Myocyte (in vitro differentiated cells): ENCODE measurements around the gene LRP2BP. TPM values are rescaled to one million over a fixed set of nuclear protein-coding genes. Genes with fewer than 3 reads are reported as not detected.
A peak's percentile ranks its signal among the peaks of the same experiment; 100 is the strongest.
"Not testable (repeated sequence)": the region's sequence is repeated elsewhere in the genome, so short reads cannot be mapped to it uniquely, and the experiment has no call there.

Experiments
- DNase-seq: peaks from one replicate; pipeline ENCODE4 v3.0.0-alpha.2; 2012; ENCODE audit warnings: low read depth
- total RNA-seq: library from RNA; depleted of rRNA; stranded (reverse); fragments of >200 nt; gene quantifications from 2 replicates; pipeline ENCODE4 v1.2.3, GENCODE V29; 2014

The LRP2BP gene
- total RNA-seq, 1 donor from 2014 or later = 1.3 TPM

- DNase-seq = not testable (repeated sequence)
These were observed 33.2 kb downstream of the LRP2BP start for GRCh38 chr4:185362570-185362969.

- DNase-seq = no peak
These were observed 33.9 kb downstream of the LRP2BP start for GRCh38 chr4:185361872-185362271.

DNA sequence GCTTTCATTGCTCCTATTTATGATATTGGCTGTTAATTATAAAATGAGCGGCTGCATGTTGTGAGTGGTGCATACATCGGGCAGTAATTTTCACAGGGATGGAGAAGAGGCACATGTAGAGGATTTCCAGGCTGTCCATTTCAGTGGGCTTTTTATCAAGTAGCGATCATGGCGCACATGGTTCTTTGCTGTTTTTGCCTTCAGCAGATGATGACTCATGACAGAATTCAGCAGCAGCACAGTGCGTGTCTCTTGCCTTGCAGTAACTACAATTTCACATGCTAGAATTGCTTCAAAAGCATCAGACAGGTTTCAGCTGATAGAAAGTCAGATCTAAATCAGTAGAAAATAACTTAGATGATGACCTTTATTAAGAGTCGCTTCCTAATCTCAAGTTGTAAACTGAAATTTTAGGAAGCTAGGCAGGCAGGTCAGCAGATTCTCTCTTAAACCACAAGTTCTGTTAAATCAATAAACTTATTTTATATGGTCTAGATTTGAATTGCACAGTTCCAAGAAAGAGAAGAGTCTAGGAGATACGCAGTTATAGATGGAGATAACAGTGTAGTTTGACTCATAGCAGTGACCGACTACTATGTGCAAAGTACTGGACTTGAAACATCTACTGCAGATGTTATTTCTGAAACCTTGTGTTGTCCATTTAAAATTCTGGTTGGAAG lies 35.8 kb downstream of the LRP2BP start:
- no peak for DNase-seq

DNA sequence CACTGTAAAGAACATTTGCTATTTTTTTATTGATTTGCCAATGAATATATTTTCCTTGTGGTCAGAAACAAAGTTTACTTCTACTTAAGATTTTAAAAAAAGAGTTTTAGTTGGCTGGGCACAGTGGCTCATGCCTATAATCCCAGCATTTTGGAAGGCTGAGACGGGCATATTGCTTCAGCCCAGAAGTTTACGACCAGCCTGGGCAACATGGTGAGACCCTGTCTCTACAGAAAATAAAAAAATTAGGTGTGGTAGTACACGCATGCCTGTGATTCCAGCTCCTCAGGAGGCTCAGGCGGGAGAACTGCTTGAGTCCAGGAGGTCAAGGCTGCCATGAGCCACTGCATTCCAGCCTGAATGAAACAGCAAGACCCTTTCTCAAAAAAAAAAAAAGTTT lies 36.8 kb downstream of the LRP2BP start:
- DNase-seq = no peak

DNA sequence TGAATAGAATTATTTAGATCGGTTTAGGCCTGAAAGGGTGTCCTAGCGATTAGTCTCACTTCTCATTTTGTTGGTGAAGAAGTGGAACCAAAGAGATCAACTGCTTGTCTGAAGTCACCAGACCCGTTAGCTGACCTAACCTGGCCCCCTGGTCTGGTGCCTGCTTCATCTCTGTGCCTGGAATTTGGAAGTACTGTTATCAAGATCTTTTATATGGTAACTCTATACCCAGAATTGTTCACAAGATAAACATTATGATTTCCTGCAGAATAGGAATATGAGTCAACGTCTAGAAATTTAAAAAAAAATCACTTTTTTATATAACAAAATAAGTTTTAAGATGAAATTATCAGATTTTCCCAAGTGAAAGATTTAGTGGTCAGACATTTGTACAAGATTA lies 37.2 kb downstream of the LRP2BP start:
- DNase-seq = no peak

DNA sequence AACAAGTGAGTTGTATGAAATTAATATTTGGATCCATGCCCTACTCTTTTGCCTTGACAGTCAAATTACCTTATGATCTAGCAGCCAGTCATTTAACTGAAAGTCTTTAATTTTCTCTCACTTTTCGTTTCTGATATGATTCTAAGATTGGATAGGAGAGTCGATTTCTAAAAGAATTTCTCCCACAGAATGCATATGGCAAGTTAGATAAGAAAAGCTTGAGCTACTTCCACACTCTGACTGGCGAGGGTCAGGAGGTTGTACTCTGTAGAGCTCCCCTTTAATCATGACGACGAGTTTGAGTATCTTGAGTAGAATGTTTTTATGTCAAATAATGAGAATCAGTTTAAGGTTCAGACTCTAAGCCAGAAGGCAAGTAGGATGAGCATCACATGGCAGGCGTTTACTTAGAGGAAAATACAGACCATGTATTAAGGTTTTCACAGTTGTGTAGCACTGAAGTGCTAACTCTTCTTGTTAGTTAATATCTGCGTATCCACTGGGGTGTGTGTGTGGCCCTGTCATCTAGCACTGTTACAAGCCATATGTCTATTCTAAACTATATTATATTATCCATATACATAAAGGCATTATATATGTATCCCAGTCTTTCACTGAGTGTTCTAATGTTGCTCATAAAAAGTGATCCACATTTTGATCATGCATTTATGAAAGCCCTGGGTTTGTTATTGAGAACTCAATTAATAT lies 37.8 kb downstream of the LRP2BP start:
- no peak for DNase-seq

DNA sequence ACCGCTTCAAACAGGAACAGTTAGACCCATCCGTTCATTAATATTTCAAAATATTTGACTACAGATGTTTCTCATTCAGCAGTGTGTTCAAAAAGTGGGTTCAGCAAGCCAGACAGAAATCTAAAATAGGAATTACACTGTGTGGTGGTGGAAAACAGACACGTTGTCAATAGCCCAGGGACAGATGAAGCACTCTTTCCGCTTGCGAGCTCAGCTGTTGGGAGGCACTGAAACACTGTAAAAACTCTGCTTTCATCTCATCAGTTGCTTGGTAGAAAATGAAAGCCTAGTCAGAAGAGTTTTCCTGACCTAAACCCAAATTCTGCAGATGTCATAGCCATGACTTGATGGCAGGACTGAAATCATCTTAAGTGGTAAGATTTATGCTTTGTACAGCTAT lies 38.5 kb downstream of the LRP2BP start:
- peak; percentile 32 for DNase-seq

DNA sequence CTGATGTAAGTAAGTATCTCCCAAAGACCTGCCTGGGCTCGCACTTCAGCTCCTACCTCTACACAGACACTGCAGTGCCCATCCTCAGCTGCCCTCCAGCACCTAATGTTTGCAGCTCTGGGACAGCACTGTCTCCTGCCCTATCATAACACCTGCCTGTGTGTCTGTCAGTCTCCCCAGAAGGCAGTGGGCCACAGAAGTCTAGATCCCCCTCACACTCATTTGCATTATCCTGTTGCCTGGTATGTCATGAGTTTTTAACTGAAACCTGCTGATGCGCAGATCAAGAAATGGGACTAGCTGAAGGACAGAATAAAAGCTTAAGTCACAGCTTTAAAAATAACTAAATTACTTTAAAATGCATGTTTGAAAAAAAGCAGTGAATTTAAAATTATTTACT lies 43.0 kb downstream of the LRP2BP start:
- DNase-seq = no peak

DNA sequence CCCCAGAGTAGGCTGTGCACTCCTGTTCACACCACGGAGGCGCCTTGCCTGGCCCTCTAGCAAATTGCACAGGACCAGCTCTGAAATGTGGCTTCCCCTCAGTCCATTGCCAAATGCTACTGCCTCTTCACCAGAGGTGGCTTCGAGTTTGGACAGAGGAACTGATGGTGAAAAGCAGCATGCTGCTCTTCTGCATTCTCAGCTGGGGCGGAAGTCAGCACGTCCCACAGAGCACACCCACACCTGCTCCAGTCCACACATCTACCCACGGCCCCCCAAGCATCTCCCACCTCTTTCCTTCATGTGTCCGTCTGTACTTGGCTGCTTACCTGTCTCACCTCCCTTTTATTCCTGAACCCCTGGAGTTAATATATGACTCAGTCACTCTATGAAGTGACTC lies 43.5 kb downstream of the LRP2BP start:
- DNase-seq = no peak

GRCh38 chr4:185351691-185352090 lies 44.0 kb downstream of the LRP2BP start:
- DNase-seq = no peak

GRCh38 chr4:185346975-185347601 lies 48.6 kb downstream of the LRP2BP start:
- no peak for DNase-seq

- no peak for DNase-seq
These were observed 50.8 kb downstream of the LRP2BP start for GRCh38 chr4:185344743-185345538.

GRCh38 chr4:185343726-185344581 lies 51.8 kb downstream of the LRP2BP start:
- DNase-seq = peak; percentile 28

- no peak for DNase-seq
These were observed 53.9 kb downstream of the LRP2BP start for GRCh38 chr4:185341841-185342240.

- no peak for DNase-seq
These were observed 54.3 kb downstream of the LRP2BP start for GRCh38 chr4:185341377-185341776.

GRCh38 chr4:185339941-185340340 lies 55.8 kb downstream of the LRP2BP start:
- no peak for DNase-seq

- DNase-seq = no peak
These were observed 60.1 kb downstream of the LRP2BP start for GRCh38 chr4:185335579-185335978.

GRCh38 chr4:185334326-185334725 lies 61.4 kb downstream of the LRP2BP start:
- no peak for DNase-seq

GRCh38 chr4:185332575-185333464 lies 62.9 kb downstream of the LRP2BP start:
- no peak for DNase-seq
